HepG2 (cell line): Measurements from ENCODE around the gene TEKT5. TPM values are rescaled to one million over a fixed set of nuclear protein-coding genes. Genes with fewer than 3 reads are reported as not detected.

ENCODE experiments used
- AHDC1 ChIP-seq: sonication (generic); formaldehyde crosslinking; IDR thresholded peaks from 2 replicates; pipeline ENCODE4 v1.5.1; 2020; ENCODE audit warnings: mild to moderate bottlenecking, missing genetic modification reagents, borderline replicate concordance
- ARID3A ChIP-seq: IDR thresholded peaks from 2 replicates; pipeline ENCODE4 v1.6.1; 2012; ENCODE audit warnings: low read depth, low read length, improper control_type of control experiment
- CEBPG ChIP-seq: IDR thresholded peaks from 2 replicates; pipeline ENCODE4 v1.6.1; 2016
- POGZ ChIP-seq: sonication (generic); formaldehyde crosslinking; IDR thresholded peaks from 2 replicates; pipeline ENCODE4 v1.4.0; 2020; ENCODE audit warnings: mild to moderate bottlenecking, missing genetic modification reagents
- REXO4 ChIP-seq: sonication (generic); formaldehyde crosslinking; IDR thresholded peaks from 2 replicates; pipeline ENCODE4 v1.8.0; 2022; ENCODE audit warnings: missing genetic modification reagents, mild to moderate bottlenecking, borderline replicate concordance
- SKIL ChIP-seq: sonication (generic); formaldehyde crosslinking; IDR thresholded peaks from 2 replicates; pipeline ENCODE4 v1.8.0; 2022; ENCODE audit warnings: missing genetic modification reagents, mild to moderate bottlenecking, moderate library complexity, borderline replicate concordance
- TARDBP ChIP-seq: sonication (generic); formaldehyde crosslinking; IDR thresholded peaks from 2 replicates; pipeline ENCODE4 v1.8.0; 2022; ENCODE audit warnings: mild to moderate bottlenecking, missing genetic modification reagents
- YEATS2 ChIP-seq: sonication (generic); formaldehyde crosslinking; IDR thresholded peaks from 2 replicates; pipeline ENCODE4 v1.4.0; 2020; ENCODE audit warnings: missing genetic modification reagents, borderline replicate concordance
- ZBTB2 ChIP-seq: sonication (generic); formaldehyde crosslinking; IDR thresholded peaks from 2 replicates; pipeline ENCODE4 v1.8.0; 2022; ENCODE audit warnings: low read depth, missing genetic modification reagents
- ZFP91 ChIP-seq: sonication (generic); formaldehyde crosslinking; IDR thresholded peaks from 2 replicates; pipeline ENCODE4 v1.9.0; 2022; ENCODE audit warnings: missing genetic modification reagents, mild to moderate bottlenecking, borderline replicate concordance
- ZGPAT ChIP-seq: IDR thresholded peaks from 2 replicates; pipeline ENCODE4 v1.6.1; 2016; ENCODE audit warnings: mild to moderate bottlenecking
- ZNF260 ChIP-seq: sonication (generic); formaldehyde crosslinking; IDR thresholded peaks from 2 replicates; pipeline ENCODE4 v1.4.0; 2020; ENCODE audit warnings: missing genetic modification reagents, low read depth, mild to moderate bottlenecking, borderline replicate concordance
- ZNF747 ChIP-seq: sonication (generic); formaldehyde crosslinking; IDR thresholded peaks from 2 replicates; pipeline ENCODE4 v1.8.1; 2023; ENCODE audit warnings: missing genetic modification reagents, mild to moderate bottlenecking, borderline replicate concordance
- polyA plus RNA-seq, 8 experiments: library from polyadenylated mRNA; depleted of rRNA in 3 of 8; stranded (reverse) in 7 of 8; unstranded in 1 of 8; fragments of >200 nt; fragmentation: Illumina TruSeq in 4 of 8; extraction: Trizol in 4 of 8; gene quantifications; 2 replicates each; pipeline versions ENCODE4 v1.2.1 to v1.2.3, GENCODE V29; 2011 to 2016; ENCODE audit warnings: low read depth in 4 of 8, missing spikeins in 1 of 8, mixed read lengths in 1 of 8; ENCODE audit not compliant: insufficient read depth in 1 of 8
- total RNA-seq, 5 experiments: library from RNA; depleted of rRNA; stranded (reverse); fragments of >200 nt; fragmentation: Illumina TruSeq; extraction: Trizol; gene quantifications; 2 replicates each; pipeline ENCODE4 v1.2.3, GENCODE V29; 2016; ENCODE audit warnings: low read depth in 1 of 5

Gene TEKT5
- total and polyA plus RNA-seq, 2 of the 13 experiments (the other 11 are each of a cell fraction or from before 2014, with no cell fraction given): 0.16 TPM; not detected in 1

- TF ChIP-seq ZBTB2 (CRISPR knock-in tag): no peak
- TF ChIP-seq ZNF260 (CRISPR knock-in tag): no peak
- TF ChIP-seq TARDBP (CRISPR knock-in tag): peak; percentile 64
- TF ChIP-seq ZFP91 (CRISPR knock-in tag): no peak
- no peak for TF ChIP-seq ARID3A
- TF ChIP-seq SKIL (CRISPR knock-in tag): no peak
- no peak for TF ChIP-seq ZGPAT (CRISPR knock-in tag)
- TF ChIP-seq AHDC1 (CRISPR knock-in tag): 0 out of 2 replicates have a peak, but pooled peaks have one; percentile 53
- TF ChIP-seq REXO4 (CRISPR knock-in tag): no peak
- TF ChIP-seq YEATS2 (CRISPR knock-in tag): 0 out of 2 replicates have a peak, but pooled peaks have one; percentile 12
- TF ChIP-seq POGZ (CRISPR knock-in tag): no peak
- 0 out of 2 replicates have a peak, but pooled peaks have one; percentile 21 for TF ChIP-seq CEBPG (CRISPR knock-in tag)
- TF ChIP-seq ZNF747 (CRISPR knock-in tag): no peak
These were observed 48.0 kb downstream of the TEKT5 start (continued) for GRCh38 chr16:10646581-10647263.
